RWPE1 (cell line): Measurements from ENCODE around the gene MLIP.

Source experiments
- CTCF ChIA-PET: fragments of 350-600 bp; sonication (Branson Sonifier 250); formaldehyde crosslinking; extraction: SDS; loops from one replicate; lab custom pipeline; 2021; lab: Yijun Ruan, JAX
- POLR2A ChIA-PET: fragments of 400-600 bp; formaldehyde crosslinking; extraction: SDS; loops from one replicate; lab custom pipeline; 2020; ENCODE audit warnings: antibody characterized with exemption; ENCODE audit not compliant: low non-redundant PET; lab: Yijun Ruan, JAX
- DNase-seq: peaks from one replicate; pipeline ENCODE4 v3.0.0; 2012; ENCODE audit warnings: low spot score
- H3K27ac ChIP-seq: fragments of 450-650 bp; 2 replicates; pipeline ENCODE4 v1.5.1; 2017
- TF ChIP-seq, protein P1 (sequence below): fragments of 450-650 bp; conservative IDR thresholded peaks from 2 replicates; pipeline ENCODE4 v1.5.1; 2017; ENCODE audit warnings: low read depth, mild to moderate bottlenecking

The MLIP gene, protein sequence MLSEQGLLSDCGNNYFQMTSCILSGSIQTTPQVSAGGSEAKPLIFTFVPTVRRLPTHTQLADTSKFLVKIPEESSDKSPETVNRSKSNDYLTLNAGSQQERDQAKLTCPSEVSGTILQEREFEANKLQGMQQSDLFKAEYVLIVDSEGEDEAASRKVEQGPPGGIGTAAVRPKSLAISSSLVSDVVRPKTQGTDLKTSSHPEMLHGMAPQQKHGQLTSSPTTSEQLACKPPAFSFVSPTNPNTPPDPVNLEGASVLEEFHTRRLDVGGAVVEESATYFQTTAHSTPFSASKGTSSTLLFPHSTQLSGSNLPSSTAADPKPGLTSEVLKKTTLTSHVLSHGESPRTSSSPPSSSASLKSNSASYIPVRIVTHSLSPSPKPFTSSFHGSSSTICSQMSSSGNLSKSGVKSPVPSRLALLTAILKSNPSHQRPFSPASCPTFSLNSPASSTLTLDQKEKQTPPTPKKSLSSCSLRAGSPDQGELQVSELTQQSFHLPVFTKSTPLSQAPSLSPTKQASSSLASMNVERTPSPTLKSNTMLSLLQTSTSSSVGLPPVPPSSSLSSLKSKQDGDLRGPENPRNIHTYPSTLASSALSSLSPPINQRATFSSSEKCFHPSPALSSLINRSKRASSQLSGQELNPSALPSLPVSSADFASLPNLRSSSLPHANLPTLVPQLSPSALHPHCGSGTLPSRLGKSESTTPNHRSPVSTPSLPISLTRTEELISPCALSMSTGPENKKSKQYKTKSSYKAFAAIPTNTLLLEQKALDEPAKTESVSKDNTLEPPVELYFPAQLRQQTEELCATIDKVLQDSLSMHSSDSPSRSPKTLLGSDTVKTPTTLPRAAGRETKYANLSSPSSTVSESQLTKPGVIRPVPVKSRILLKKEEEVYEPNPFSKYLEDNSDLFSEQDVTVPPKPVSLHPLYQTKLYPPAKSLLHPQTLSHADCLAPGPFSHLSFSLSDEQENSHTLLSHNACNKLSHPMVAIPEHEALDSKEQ

DNA sequence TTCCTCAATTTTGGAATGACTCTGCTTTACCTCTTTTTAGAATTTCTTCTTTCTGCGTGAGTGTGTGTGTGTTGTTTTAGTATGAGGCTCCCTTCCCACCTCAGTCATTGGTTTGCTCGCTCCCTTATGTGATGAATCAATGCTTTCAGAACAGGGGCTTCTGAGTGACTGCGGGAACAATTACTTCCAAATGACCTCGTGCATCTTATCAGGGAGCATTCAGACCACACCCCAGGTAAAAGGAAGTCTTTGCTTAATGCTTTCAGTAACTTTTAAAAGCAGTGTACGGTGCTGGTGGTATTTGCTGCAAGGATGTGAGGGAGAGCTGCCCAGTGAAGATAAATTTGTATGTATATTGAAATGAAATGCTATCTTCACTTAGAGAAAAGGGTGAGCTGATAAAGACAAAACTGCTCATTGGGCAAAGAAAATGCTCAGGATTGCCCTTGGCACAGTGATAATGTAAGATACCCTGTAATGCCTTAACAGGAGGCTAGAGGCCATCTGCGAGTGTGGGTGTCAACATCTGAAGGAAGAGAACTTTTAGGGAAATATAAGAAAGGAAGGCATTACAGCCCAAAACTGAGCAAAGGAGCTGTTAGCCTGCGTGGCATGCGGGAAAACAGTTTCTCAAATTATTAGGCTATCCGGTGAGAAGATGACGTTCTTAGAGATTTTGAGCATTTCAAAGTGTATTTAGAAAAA, at the start of gene MLIP:
TSS of gene MLIP (plus strand) at position 103 of the 705 bp plus-strand sequence. CDS start at position 140, 37 bp downstream.
- DNase-seq = no peak
- TF ChIP-seq, protein P1, sequence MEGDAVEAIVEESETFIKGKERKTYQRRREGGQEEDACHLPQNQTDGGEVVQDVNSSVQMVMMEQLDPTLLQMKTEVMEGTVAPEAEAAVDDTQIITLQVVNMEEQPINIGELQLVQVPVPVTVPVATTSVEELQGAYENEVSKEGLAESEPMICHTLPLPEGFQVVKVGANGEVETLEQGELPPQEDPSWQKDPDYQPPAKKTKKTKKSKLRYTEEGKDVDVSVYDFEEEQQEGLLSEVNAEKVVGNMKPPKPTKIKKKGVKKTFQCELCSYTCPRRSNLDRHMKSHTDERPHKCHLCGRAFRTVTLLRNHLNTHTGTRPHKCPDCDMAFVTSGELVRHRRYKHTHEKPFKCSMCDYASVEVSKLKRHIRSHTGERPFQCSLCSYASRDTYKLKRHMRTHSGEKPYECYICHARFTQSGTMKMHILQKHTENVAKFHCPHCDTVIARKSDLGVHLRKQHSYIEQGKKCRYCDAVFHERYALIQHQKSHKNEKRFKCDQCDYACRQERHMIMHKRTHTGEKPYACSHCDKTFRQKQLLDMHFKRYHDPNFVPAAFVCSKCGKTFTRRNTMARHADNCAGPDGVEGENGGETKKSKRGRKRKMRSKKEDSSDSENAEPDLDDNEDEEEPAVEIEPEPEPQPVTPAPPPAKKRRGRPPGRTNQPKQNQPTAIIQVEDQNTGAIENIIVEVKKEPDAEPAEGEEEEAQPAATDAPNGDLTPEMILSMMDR = no peak
- POLR2A ChIA-PET = no interaction called here
- H3K27ac ChIP-seq = no peak within 1 kb of the TSS
- CTCF ChIA-PET = no interaction called here

DNA sequence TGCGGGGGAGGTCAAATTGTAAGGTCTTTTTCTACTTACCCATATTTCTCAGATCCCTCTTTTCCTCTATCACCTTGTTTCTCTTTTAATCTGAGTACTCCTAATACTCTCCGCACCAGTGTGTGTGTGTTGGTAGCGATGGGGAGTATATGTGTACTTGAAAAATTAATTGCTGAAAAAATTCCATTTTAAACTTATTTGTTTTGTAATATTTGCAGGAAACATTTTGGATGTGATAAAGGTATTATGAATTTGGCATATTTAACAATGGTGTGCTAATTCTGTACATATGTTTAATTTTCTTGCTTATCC, 48.1 kb upstream of the MLIP start:
- H3K27ac ChIP-seq = no peak overlapping the region
- POLR2A ChIA-PET = no interaction called here
- DNase-seq = no peak
- CTCF ChIA-PET = no interaction called here
- TF ChIP-seq, protein P1 = no peak

DNA sequence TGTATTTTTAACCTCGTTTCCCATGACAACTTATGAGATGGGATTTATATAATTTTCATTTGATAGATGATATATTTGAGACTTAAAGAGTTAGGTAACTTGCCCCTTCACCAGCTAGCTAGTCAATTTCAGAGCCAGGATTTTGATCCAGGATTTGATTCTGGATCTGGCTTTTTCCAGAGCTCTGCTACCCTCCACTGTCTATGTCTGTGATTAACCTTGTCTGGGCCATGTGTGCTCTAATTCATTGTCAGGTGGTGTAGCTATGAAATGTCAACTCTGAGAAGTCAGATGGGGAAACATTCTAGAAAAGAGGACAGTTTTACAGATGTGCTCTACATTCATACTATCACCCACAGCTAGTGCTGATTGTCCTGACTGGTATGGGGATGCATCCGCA, 42.5 kb upstream of the MLIP start:
- TF ChIP-seq, protein P1 = no peak
- ChIA-PET POLR2A (no interaction called here), CTCF (no interaction called here)
- H3K27ac ChIP-seq = no peak overlapping the region
- no peak for DNase-seq

DNA sequence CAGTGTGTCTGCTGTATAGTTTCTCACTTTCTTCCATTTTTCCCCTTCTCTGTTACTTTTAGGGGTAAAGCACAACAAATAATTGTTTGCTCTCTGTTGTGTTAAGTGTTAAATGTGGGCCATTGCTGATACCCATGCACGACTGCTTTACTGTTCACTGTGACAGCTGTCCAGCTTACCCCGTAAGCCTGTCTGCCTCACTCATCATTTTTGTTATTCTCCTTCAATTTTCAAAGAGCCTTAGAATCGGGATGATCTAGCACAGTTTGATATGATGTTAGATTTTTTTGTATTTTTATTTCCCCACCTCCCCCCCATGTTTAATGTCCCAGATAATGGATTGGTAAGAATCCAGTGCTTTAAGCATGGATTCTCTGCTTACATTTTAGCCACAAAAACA, 41.2 kb upstream of the MLIP start:
- no peak for DNase-seq
- ChIA-PET CTCF (no interaction called here), POLR2A (no interaction called here)
- TF ChIP-seq, protein P1 = no peak
- H3K27ac ChIP-seq = no peak overlapping the region

DNA sequence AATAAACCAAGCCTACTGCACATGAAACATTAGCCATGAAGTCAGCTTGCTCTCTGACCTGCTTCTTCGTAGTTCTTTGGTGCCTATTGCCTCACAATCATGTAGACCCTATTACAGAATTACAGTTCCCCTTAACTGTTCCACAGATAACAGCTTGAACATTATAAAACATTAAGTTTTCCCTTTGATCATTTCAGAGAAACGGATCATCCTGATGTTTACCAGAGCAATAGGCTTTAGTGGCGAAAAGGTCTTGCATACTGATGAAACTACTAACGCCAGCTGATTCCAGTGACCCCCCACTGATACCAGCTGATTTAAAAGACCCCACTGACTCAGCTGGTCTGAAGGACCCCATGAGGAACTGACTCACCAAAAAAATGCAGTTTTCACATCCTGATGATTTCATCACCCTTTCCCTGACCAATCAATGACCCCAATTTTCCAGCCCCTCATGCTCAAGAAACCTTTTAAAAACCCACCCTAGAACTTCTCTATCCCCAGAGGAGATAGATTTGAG, 39.4 kb upstream of the MLIP start:
- TF ChIP-seq, protein P1 = no peak
- POLR2A ChIA-PET = no interaction called here
- CTCF ChIA-PET = interaction anchor here (0.6 kb wide), 1 partner anchor 85 kb away, joined by 5 read pairs; no protein-coding TSS in a partner anchor
- H3K27ac ChIP-seq = no peak overlapping the region
- no peak for DNase-seq
